Subcutaneous abdominal adipose tissue (tissue), 5 donors: ENCODE results near the gene HELZ.

Experiments
- H3K27ac ChIP-seq: one replicate; pipeline ENCODE4 v1.7.0; 2013; ENCODE audit warnings: low read depth, mild to moderate bottlenecking, inconsistent platforms, low read length, moderate library complexity
- H3K27me3 ChIP-seq, 5 donors: one replicate each; pipeline ENCODE4 v1.7.0; 2013; ENCODE audit warnings: low read length in 5 of 5, inconsistent platforms in 1 of 5; ENCODE audit not compliant: control insufficient read depth in 5 of 5, insufficient read depth in 4 of 5
- H3K36me3 ChIP-seq, 5 donors: one replicate each; pipeline ENCODE4 v1.7.0; 2013; ENCODE audit warnings: low read length in 5 of 5; ENCODE audit not compliant: control insufficient read depth in 5 of 5, insufficient read depth in 5 of 5
- H3K4me1 ChIP-seq, 5 donors: one replicate each; pipeline ENCODE4 v1.7.0; 2013; ENCODE audit warnings: low read length in 5 of 5, mild to moderate bottlenecking in 3 of 5, moderate library complexity in 1 of 5; ENCODE audit not compliant: control insufficient read depth in 5 of 5, insufficient read depth in 5 of 5
- H3K4me3 ChIP-seq, 5 donors: one replicate each; pipeline ENCODE4 v1.7.0; 2013; ENCODE audit warnings: low read length in 5 of 5, low read depth in 1 of 5
- H3K9ac ChIP-seq, 5 donors: one replicate each; pipeline ENCODE4 v1.7.0; 2013; ENCODE audit warnings: low read length in 5 of 5, mild to moderate bottlenecking in 4 of 5, moderate library complexity in 3 of 5
- H3K9me3 ChIP-seq, 5 donors: one replicate each; pipeline ENCODE4 v1.7.0; 2013; ENCODE audit warnings: low read length in 5 of 5; ENCODE audit not compliant: control insufficient read depth in 5 of 5
- donor health status: healthy.
- donor health status: healthy.
- donor health status: healthy.
- donor health status: healthy.
- donor health status: healthy.

Gene HELZ

GRCh38 chr17:67139289-67139688, 105.7 kb downstream of the HELZ start:
- no peak overlapping the region for H3K4me3 ChIP-seq
- no peaks in the 10 kb centered on the region for H3K27me3 ChIP-seq
- H3K4me1 ChIP-seq, result peaks cover 0 to 21% (median 16%) of the 10 kb centered on the region in 5 donors
- H3K9ac ChIP-seq, result no peak overlapping the region
- peaks cover 0 to 4% (median 4%) of the 10 kb centered on the region in 5 donors for H3K9me3 ChIP-seq
- peaks cover 21 to 49% (median 34%) of the 10 kb centered on the region in 5 donors for H3K36me3 ChIP-seq
- no peak overlapping the region for H3K27ac ChIP-seq

- peaks cover 0 to 4% (median 4%) of the 10 kb centered on the region in 5 donors for H3K9me3 ChIP-seq
- H3K36me3 ChIP-seq, result peaks cover 21 to 48% (median 34%) of the 10 kb centered on the region in 5 donors
- no peak overlapping the region for H3K4me3 ChIP-seq
- H3K27ac ChIP-seq, result no peak overlapping the region
- peaks cover 0 to 21% (median 16%) of the 10 kb centered on the region in 5 donors for H3K4me1 ChIP-seq
- peak overlapping the region in 1 of 5 donors; percentile 12 for H3K9ac ChIP-seq
- H3K27me3 ChIP-seq, result no peaks in the 10 kb centered on the region
Observed at GRCh38 chr17:67138392-67138791, 106.6 kb downstream of the HELZ start.

- peaks cover 21 to 44% (median 30%) of the 10 kb centered on the region in 5 donors for H3K36me3 ChIP-seq
Observed at GRCh38 chr17:67137860-67138259, 107.1 kb downstream of the HELZ start.

GRCh38 chr17:67137026-67137370, 108.0 kb downstream of the HELZ start:
- Histone ChIP-seq H3K36me3 (peaks cover 21 to 38% (median 27%) of the 10 kb centered on the region in 5 donors), H3K4me1 (peaks cover 0 to 21% (median 16%) of the 10 kb centered on the region in 5 donors), H3K4me3 (no peak overlapping the region), H3K27ac (no peak overlapping the region), H3K9ac (no peak overlapping the region), H3K27me3 (no peaks in the 10 kb centered on the region), H3K9me3 (peaks cover 0 to 1% (median 1%) of the 10 kb centered on the region in 5 donors)

More at GRCh38 chr17:67137860-67138259, 107.1 kb downstream of the HELZ start:
- Histone ChIP-seq H3K9ac (peak overlapping the region in 1 of 5 donors; percentile 12), H3K27ac (no peak overlapping the region), H3K4me1 (peaks cover 0 to 21% (median 16%) of the 10 kb centered on the region in 5 donors), H3K9me3 (peaks cover 0 to 4% (median 4%) of the 10 kb centered on the region in 5 donors), H3K4me3 (no peak overlapping the region), H3K27me3 (no peaks in the 10 kb centered on the region)

- Histone ChIP-seq H3K27ac (peak overlapping the region; percentile 26), H3K9ac (no peak overlapping the region), H3K4me1 (peaks cover 0 to 21% (median 16%) of the 10 kb centered on the region in 5 donors), H3K4me3 (no peak overlapping the region), H3K9me3 (no peaks in the 10 kb centered on the region), H3K27me3 (no peaks in the 10 kb centered on the region), H3K36me3 (peaks cover 21 to 38% (median 27%) of the 10 kb centered on the region in 5 donors)
Observed at GRCh38 chr17:67136191-67137025, 108.6 kb downstream of the HELZ start.

- H3K27me3 ChIP-seq, result no peaks in the 10 kb centered on the region
- no peak overlapping the region for H3K27ac ChIP-seq
- no peak overlapping the region for H3K9ac ChIP-seq
- H3K9me3 ChIP-seq, result no peaks in the 10 kb centered on the region
- H3K4me3 ChIP-seq, result no peak overlapping the region
- H3K36me3 ChIP-seq, result peaks cover 22 to 30% (median 24%) of the 10 kb centered on the region in 5 donors
- H3K4me1 ChIP-seq, result peaks cover 0 to 16% (median 10%) of the 10 kb centered on the region in 5 donors
Observed at GRCh38 chr17:67133161-67133560, 111.8 kb downstream of the HELZ start.

- H3K9ac ChIP-seq, result no peak overlapping the region
- no peak overlapping the region for H3K27ac ChIP-seq
- no peak overlapping the region for H3K4me3 ChIP-seq
- peaks cover 21 to 36% (median 25%) of the 10 kb centered on the region in 5 donors for H3K36me3 ChIP-seq
- peaks cover 0 to 16% (median 10%) of the 10 kb centered on the region in 5 donors for H3K4me1 ChIP-seq
- no peaks in the 10 kb centered on the region for H3K9me3 ChIP-seq
- no peaks in the 10 kb centered on the region for H3K27me3 ChIP-seq
Observed at GRCh38 chr17:67132366-67132765, 112.6 kb downstream of the HELZ start.

- Histone ChIP-seq H3K36me3 (peaks cover 11 to 27% (median 18%) of the 10 kb centered on the region in 5 donors), H3K9me3 (no peaks in the 10 kb centered on the region), H3K27me3 (no peaks in the 10 kb centered on the region), H3K4me1 (peaks cover 0 to 11% (median 8%) of the 10 kb centered on the region in 5 donors), H3K4me3 (no peak overlapping the region), H3K9ac (no peak overlapping the region), H3K27ac (no peak overlapping the region)
Observed at GRCh38 chr17:67130768-67131167, 114.2 kb downstream of the HELZ start.

GRCh38 chr17:67129283-67129682, 115.7 kb downstream of the HELZ start:
- Histone ChIP-seq H3K27me3 (no peaks in the 10 kb centered on the region), H3K9ac (no peak overlapping the region), H3K36me3 (peaks cover 11 to 22% (median 12%) of the 10 kb centered on the region in 5 donors), H3K4me1 (peaks cover 0 to 13% (median 4%) of the 10 kb centered on the region in 5 donors), H3K4me3 (no peak overlapping the region), H3K9me3 (no peaks in the 10 kb centered on the region), H3K27ac (no peak overlapping the region)

- Histone ChIP-seq H3K27ac (no peak overlapping the region), H3K4me3 (no peak overlapping the region), H3K36me3 (peaks cover 11 to 19% (median 12%) of the 10 kb centered on the region in 5 donors), H3K4me1 (peaks cover 0 to 15% (median 4%) of the 10 kb centered on the region in 5 donors), H3K9me3 (no peaks in the 10 kb centered on the region), H3K27me3 (no peaks in the 10 kb centered on the region), H3K9ac (no peak overlapping the region)
Observed at GRCh38 chr17:67128700-67129099, 116.3 kb downstream of the HELZ start.
